K562 (cell line): Measurements from ENCODE around the gene ZNF280C. TPM values are rescaled to one million over a fixed set of nuclear protein-coding genes. Genes with fewer than 3 reads are reported as not detected.

Experiments
- ATAC-seq: fragments of 200-7000 bp; cut with Tn5 transposase; 3 replicates; pipeline ENCODE4 v1.9.1; 2020; ENCODE audit warnings: moderate library complexity
- BruUV-seq: library from RNA; stranded (reverse); fragments of 400-500 nt; replicated peaks from 2 replicates; lab custom pipeline; 2021; lab: Mats Ljungman, UMichigan
- CTCF ChIA-PET: fragments of 300-600 bp; formaldehyde crosslinking; extraction: SDS; loops from one replicate; lab custom pipeline; 2021; ENCODE audit warnings: low intra/inter-chr PET ratio; lab: Yijun Ruan, JAX
- POLR2A ChIA-PET: fragments of 300-600, 350-650 bp; sonication (Branson Sonifier 250); formaldehyde crosslinking; extraction: SDS; loops from one replicate; lab custom pipeline; 2021; ENCODE audit warnings: antibody characterized with exemption, inconsistent platforms; lab: Yijun Ruan, JAX
- DNase-seq, 4 experiments: peaks; one replicate each; pipeline versions ENCODE4 v3.0.0 to v3.0.0-alpha.2; 2011 to 2018; ENCODE audit warnings: low spot score in 3 of 4, mixed read lengths in 3 of 4; ENCODE audit errors: extremely low read depth in 1 of 4
- FAIRE-seq: peaks from 2 replicates; lab custom pipeline; 2011; peaks lifted over from hg19 to GRCh38; lab: Jason Lieb, UNC
- H2AFZ ChIP-seq: 2 replicates; pipeline ENCODE4 v1.6.0; 2011; ENCODE audit warnings: low read depth, low read length, control low read depth, inconsistent platforms
- H3K27ac ChIP-seq: fragments of 200-600 bp; 3 replicates; pipeline ENCODE4 v1.8.0; 2011; ENCODE audit warnings: low read depth, mild to moderate bottlenecking, control low read depth, inconsistent platforms, low read length, moderate library complexity, mixed read lengths; ENCODE audit errors: extremely low read depth
- H3K27me3 ChIP-seq, 2 experiments: fragments of 300-600 bp in 1 of 2; 2 replicates in 1 of 2; 3 replicates in 1 of 2; pipeline versions ENCODE4 v1.6.0 to v1.8.0; 2011; ENCODE audit warnings: inconsistent platforms in 2 of 2, low read length in 2 of 2, mild to moderate bottlenecking in 1 of 2, mixed read lengths in 1 of 2, moderate library complexity in 1 of 2; ENCODE audit not compliant: control insufficient read depth in 2 of 2, insufficient read depth in 2 of 2
- H3K36me3 ChIP-seq: fragments of 300-600 bp; 3 replicates; pipeline ENCODE4 v1.8.0; 2011; ENCODE audit warnings: mild to moderate bottlenecking, low read length, inconsistent platforms; ENCODE audit not compliant: control insufficient read depth, insufficient read depth
- H3K4me1 ChIP-seq, 2 experiments: fragments of 200-600 bp in 1 of 2; replicated peaks in 1 of 2; 2 replicates in 1 of 2; 3 replicates in 1 of 2; pipeline versions ENCODE4 v1.5.1 to v1.8.0; 2011; ENCODE audit warnings: inconsistent platforms in 2 of 2, low read length in 2 of 2, mild to moderate bottlenecking in 1 of 2, mixed read lengths in 1 of 2, moderate library complexity in 1 of 2; ENCODE audit not compliant: control insufficient read depth in 2 of 2, insufficient read depth in 2 of 2
- H3K4me2 ChIP-seq: 2 replicates; pipeline ENCODE4 v1.6.1; 2011; ENCODE audit warnings: low read length, control low read depth, inconsistent platforms, mixed read lengths; ENCODE audit not compliant: insufficient read depth
- H3K4me3 ChIP-seq: fragments of 200-600 bp; sonication (generic), shearing (Covaris generic); 2 replicates; pipeline ENCODE4 v1.5.1; 2016; ENCODE audit warnings: control low read depth, inconsistent platforms
- H3K79me2 ChIP-seq: fragments of 200-600 bp; 3 replicates; pipeline ENCODE4 v1.8.0; 2011; ENCODE audit warnings: low read length, inconsistent platforms; ENCODE audit not compliant: control insufficient read depth, insufficient read depth
- H3K9ac ChIP-seq, 2 experiments: 2 replicates each; pipeline versions ENCODE4 v1.6.0 to v1.6.1; 2011; ENCODE audit warnings: low read depth in 2 of 2, low read length in 2 of 2, control low read depth in 1 of 2, inconsistent platforms in 1 of 2, mild to moderate bottlenecking in 1 of 2, mixed read lengths in 1 of 2; ENCODE audit not compliant: insufficient read depth in 1 of 2
- H3K9me1 ChIP-seq: one replicate; pipeline ENCODE4 v1.6.0; 2011; ENCODE audit warnings: inconsistent platforms, mild to moderate bottlenecking, low read length, moderate library complexity; ENCODE audit not compliant: control insufficient read depth, insufficient read depth
- H3K9me3 ChIP-seq: replicated peaks from 2 replicates; pipeline ENCODE4 v1.5.1; 2011; ENCODE audit warnings: low read depth, low read length, inconsistent platforms; ENCODE audit not compliant: control insufficient read depth, insufficient read depth
- H4K20me1 ChIP-seq: replicated peaks from 2 replicates; pipeline ENCODE4 v1.6.1; 2011; ENCODE audit warnings: low read length, inconsistent platforms, mixed read lengths; ENCODE audit not compliant: control insufficient read depth, insufficient read depth
- ATF1 ChIP-seq, 2 experiments: fragments of 450-650 bp in 1 of 2; IDR thresholded peaks; 2 replicates each; pipeline ENCODE4 v1.6.1; 2016; ENCODE audit warnings: missing compliant biosample characterization in 1 of 2, missing genetic modification characterization in 1 of 2
- ESRRA ChIP-seq: fragments of 450-650 bp; IDR thresholded peaks from 2 replicates; pipeline ENCODE4 v1.6.1; 2014; ENCODE audit warnings: low read depth, mild to moderate bottlenecking, moderate library complexity, borderline replicate concordance
- MAFK ChIP-seq: IDR thresholded peaks from 2 replicates; pipeline ENCODE4 v1.6.1; 2011; ENCODE audit warnings: low read length, improper control_type of control experiment
- POLR3G ChIP-seq: IDR thresholded peaks from 2 replicates; pipeline ENCODE4 v1.6.1; 2011; ENCODE audit not compliant: insufficient read length, insufficient replicate concordance; ENCODE audit errors: extremely low read depth
- RBBP5 ChIP-seq: fragments of 200-600 bp; sonication (generic); IDR thresholded peaks from 2 replicates; pipeline ENCODE4 v1.6.1; 2012; ENCODE audit warnings: borderline replicate concordance, mild to moderate bottlenecking, low read length, control low read depth, inconsistent platforms; ENCODE audit not compliant: insufficient read depth, poor library complexity, severe bottlenecking
- RFX7 ChIP-seq: fragments of 250-450 bp; sonication (Bioruptor Pico); IDR thresholded peaks from 2 replicates; pipeline ENCODE4 v1.5.1; 2021; ENCODE audit warnings: mild to moderate bottlenecking
- SMAD3 ChIP-seq: fragments of 450-650 bp; formaldehyde crosslinking; conservative IDR thresholded peaks from 2 replicates; pipeline ENCODE4 v1.4.0; 2020; ENCODE audit warnings: mild to moderate bottlenecking
- SNIP1 ChIP-seq: fragments of 450-650 bp; IDR thresholded peaks from 2 replicates; pipeline ENCODE4 v1.7.1; 2017; ENCODE audit warnings: low read depth, mild to moderate bottlenecking
- SNRNP70 ChIP-seq: fragments of 200-400 bp; formaldehyde crosslinking; optimal IDR thresholded peaks from 2 replicates; pipeline ENCODE3; 2017; ENCODE audit warnings: low read depth, low read length
- YY1 ChIP-seq, 3 experiments: IDR thresholded peaks; 2 replicates each; pipeline ENCODE4 v1.6.1; 2011; ENCODE audit warnings: low read length in 2 of 3, mild to moderate bottlenecking in 2 of 3, moderate library complexity in 2 of 3, borderline replicate concordance in 1 of 3, control low read depth in 1 of 3, low read depth in 1 of 3; ENCODE audit not compliant: insufficient read depth in 3 of 3, insufficient replicate concordance in 2 of 3, control insufficient read depth in 1 of 3, insufficient read length in 1 of 3; ENCODE audit errors: extremely low read depth in 1 of 3
- ZNF76 ChIP-seq: fragments of 250-450 bp; sonication (Bioruptor Pico); IDR thresholded peaks from 2 replicates; pipeline ENCODE4 v1.4.0; 2020; ENCODE audit warnings: mild to moderate bottlenecking, moderate library complexity, borderline replicate concordance
- ZNF766 ChIP-seq: fragments of 200-800 bp; sonication (Bioruptor generic); conservative IDR thresholded peaks from 2 replicates; pipeline ENCODE4 v1.6.1; 2016; ENCODE audit warnings: missing genetic modification characterization, missing compliant biosample characterization
- WGBS: fragments of 100-300 bp; shearing (Covaris generic); methylation state at CpG from one replicate; pipeline ENCODE4 v1.1.6; 2016; ENCODE audit warnings: low coverage, mixed read lengths; ENCODE audit not compliant: insufficient coverage; ENCODE audit errors: missing lambda C conversion rate; 5-methylcytosine and 5-hydroxymethylcytosine counted together
- in situ Hi-C: fragments of 300-500 bp; cut with MboI; formaldehyde crosslinking; loops from 4 replicates; pipeline ENCODE4 v1.15.0; 2018; ENCODE audit warnings: inconsistent platforms, mixed read lengths
- intact Hi-C: fragments of 100-400 bp; cut with micrococcal nuclease; formaldehyde crosslinking; loops from 2 replicates; pipeline ENCODE4 v1.14.2; 2022
- polyA plus RNA-seq, 8 experiments: library from polyadenylated mRNA; depleted of rRNA in 4 of 8; stranded (reverse) in 5 of 8; unstranded in 3 of 8; fragments of >200 nt; fragmentation: Nextera tagmentation in 2 of 8; fragmentation: Illumina TruSeq in 1 of 8; extraction: Ambion mirVana in 2 of 8; extraction: Trizol in 1 of 8; gene quantifications; 2 replicates each; pipeline versions ENCODE4 v1.2.1 to v1.2.3, GENCODE V29; 2011 to 2014; ENCODE audit warnings: inconsistent platforms in 1 of 8, missing spikeins in 1 of 8
- total RNA-seq, 7 experiments: library from RNA; depleted of rRNA in 6 of 7; stranded (reverse); fragments of >200 nt in 6 of 7; fragmentation: Illumina TruSeq in 2 of 7; extraction: Trizol in 2 of 7; gene quantifications; 2 replicates each; pipeline versions ENCODE4 v1.2.1 to v1.2.3, GENCODE V29; 2011 to 2021; ENCODE audit warnings: low replicate concordance in 1 of 7
- TF ChIP-seq, protein P1 (sequence below): fragments of 250-450 bp; sonication (Bioruptor Pico); IDR thresholded peaks from 2 replicates; pipeline ENCODE4 v1.8.0; 2022; ENCODE audit warnings: inconsistent platforms, mild to moderate bottlenecking, moderate library complexity, borderline replicate concordance
- TF ChIP-seq, protein P2 (sequence below): fragments of 450-650 bp; formaldehyde crosslinking; IDR thresholded peaks from 2 replicates; pipeline ENCODE4 v1.4.0; 2020; ENCODE audit warnings: mild to moderate bottlenecking, moderate library complexity

The ZNF280C gene
- total and polyA plus RNA-seq, 9 of the 15 experiments (the other 6 are each of a cell fraction or from before 2014, with no cell fraction given), result 1.6 to 8.3 (median 4.4) TPM

DNA sequence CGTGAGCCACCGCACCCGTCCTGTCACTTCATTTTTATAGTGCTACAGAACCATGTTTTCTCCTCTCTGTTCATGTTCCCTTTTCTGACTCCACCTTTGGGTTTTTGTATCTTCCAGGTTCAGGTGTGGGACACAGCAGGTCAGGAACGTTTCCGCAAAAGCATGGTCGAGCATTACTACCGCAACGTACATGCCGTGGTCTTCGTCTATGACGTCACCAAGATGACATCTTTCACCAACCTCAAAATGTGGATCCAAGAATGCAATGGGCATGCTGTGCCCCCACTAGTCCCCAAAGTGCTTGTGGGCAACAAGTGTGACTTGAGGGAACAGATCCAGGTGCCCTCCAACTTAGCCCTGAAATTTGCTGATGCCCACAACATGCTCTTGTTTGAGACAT lies 84.5 kb downstream of the ZNF280C start (continued):
- TF ChIP-seq ZNF76 (CRISPR knock-in tag) (no peak), ATF1 (CRISPR knock-in tag; IDR thresholded peaks at IDR 0.05) (no peak), ATF1 (tag; IDR thresholded peaks at IDR 0.05) (peak; percentile 45), RBBP5 (no peak), SNIP1 (no peak), RFX7 (CRISPR knock-in tag) (no peak), SNRNP70 (no peak), MAFK (no peak)
- TF ChIP-seq, protein P1, sequence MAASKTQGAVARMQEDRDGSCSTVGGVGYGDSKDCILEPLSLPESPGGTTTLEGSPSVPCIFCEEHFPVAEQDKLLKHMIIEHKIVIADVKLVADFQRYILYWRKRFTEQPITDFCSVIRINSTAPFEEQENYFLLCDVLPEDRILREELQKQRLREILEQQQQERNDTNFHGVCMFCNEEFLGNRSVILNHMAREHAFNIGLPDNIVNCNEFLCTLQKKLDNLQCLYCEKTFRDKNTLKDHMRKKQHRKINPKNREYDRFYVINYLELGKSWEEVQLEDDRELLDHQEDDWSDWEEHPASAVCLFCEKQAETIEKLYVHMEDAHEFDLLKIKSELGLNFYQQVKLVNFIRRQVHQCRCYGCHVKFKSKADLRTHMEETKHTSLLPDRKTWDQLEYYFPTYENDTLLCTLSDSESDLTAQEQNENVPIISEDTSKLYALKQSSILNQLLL (CRISPR knock-in tag), result no peak

DNA sequence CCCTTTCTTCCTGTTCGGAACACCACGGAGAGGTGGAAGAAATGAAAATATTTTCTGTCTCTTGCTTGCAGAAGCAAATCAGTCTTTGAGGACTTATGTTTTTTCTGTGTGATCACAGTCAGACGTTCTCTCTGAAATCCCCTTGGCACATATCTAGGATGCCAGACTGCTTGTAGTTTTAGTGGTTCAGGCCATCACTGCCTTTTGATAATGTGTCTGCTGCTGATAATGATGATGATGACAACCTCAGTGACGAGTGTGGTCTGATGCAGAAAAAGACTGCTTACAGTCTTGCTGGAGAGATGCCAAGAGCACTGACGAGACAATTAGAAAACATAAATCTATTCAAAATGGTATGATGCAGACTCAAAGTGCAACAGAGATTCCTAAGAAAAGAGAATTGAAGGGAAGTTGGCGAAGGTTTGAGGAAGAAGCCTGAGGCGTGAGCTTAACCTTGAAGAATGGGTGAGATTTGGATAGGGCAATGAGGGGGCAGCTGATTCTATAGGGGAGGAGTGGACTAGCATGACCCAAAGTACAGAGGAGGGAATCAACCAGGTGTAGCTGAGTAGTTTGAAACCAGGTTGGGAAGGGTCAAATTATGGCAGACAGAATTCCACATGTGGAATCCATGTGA lies 89.0 kb downstream of the ZNF280C start:
- no peaks in the 10 kb centered on the region for H3K9me3 ChIP-seq
- peaks cover 7 to 21% of the 10 kb centered on the region in 2 experiments; a peak in 4 of 5 replicates for H3K4me1 ChIP-seq
- peak overlapping the region; percentile 23; the same call in 1 of the 2 replicates for H3K4me2 ChIP-seq
- FAIRE-seq, result peak; percentile 98
- BruUV-seq, result no TSS peak
- POLR2A ChIA-PET, result interaction anchor here (0.6 to 1.3 kb wide), 3 partner anchors 12 to 1847 kb away, joined by 3 to 6 read pairs (median 5); no protein-coding TSS in a partner anchor
- peaks cover 11% of the 10 kb centered on the region for H4K20me1 ChIP-seq
- peak overlapping the region; percentile 1 to 41; a peak in 2 of 4 replicates for H3K9ac ChIP-seq
- no peaks in the 10 kb centered on the region for H3K79me2 ChIP-seq
- no peak overlapping the region for H3K4me3 ChIP-seq
- 0 out of 5 replicates have a peak, but pooled peaks cover 0 to 4% of the 10 kb centered on the region in 2 experiments for H3K27me3 ChIP-seq
- intact Hi-C loops (no loop called here), in situ Hi-C loops (no loop called here)
- DNase-seq, result peak; percentile 60 to 94 (median 78)
- H3K27ac ChIP-seq, result peak overlapping the region; percentile 57; the same call in 2 of the 3 replicates
- peak; percentile 91 for ATAC-seq
- CTCF ChIA-PET, result no interaction called here
- peaks cover 4% of the 10 kb centered on the region for H3K9me1 ChIP-seq
- H3K36me3 ChIP-seq, result no peaks in the 10 kb centered on the region
- H2AFZ ChIP-seq, result no peak overlapping the region
- WGBS, result 0% methylated on average over 7 of the region's 7 CpGs
- TF ChIP-seq ZNF766 (CRISPR knock-in tag), result peak; percentile 85
- peak; percentile 90; the same call in 1 of the 2 replicates for TF ChIP-seq ESRRA
- no peak for TF ChIP-seq POLR3G
- TF ChIP-seq YY1 (IDR thresholded peaks at IDR 0.05; ENCODE audit: borderline replicate concordance in 1 of 3, control insufficient read depth in 1 of 3, extremely low read depth in 1 of 3, insufficient read depth in 3 of 3, insufficient read length in 1 of 3, insufficient replicate concordance in 2 of 3, low read depth in 1 of 3, low read length in 2 of 3), result no peak
- TF ChIP-seq, protein P2, sequence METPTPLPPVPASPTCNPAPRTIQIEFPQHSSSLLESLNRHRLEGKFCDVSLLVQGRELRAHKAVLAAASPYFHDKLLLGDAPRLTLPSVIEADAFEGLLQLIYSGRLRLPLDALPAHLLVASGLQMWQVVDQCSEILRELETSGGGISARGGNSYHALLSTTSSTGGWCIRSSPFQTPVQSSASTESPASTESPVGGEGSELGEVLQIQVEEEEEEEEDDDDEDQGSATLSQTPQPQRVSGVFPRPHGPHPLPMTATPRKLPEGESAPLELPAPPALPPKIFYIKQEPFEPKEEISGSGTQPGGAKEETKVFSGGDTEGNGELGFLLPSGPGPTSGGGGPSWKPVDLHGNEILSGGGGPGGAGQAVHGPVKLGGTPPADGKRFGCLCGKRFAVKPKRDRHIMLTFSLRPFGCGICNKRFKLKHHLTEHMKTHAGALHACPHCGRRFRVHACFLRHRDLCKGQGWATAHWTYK, result 0 out of 2 replicates have a peak, but pooled peaks have one; percentile 30
- TF ChIP-seq SMAD3 (CRISPR knock-in tag), result peak; percentile 62; the same call in 1 of the 2 replicates
